ENCODE measurements around the gene TRMT61B. TPM values are rescaled to one million over a fixed set of nuclear protein-coding genes. Genes with fewer than 3 reads are reported as not detected.

The TRMT61B gene
- total RNA-seq = 14.9 and 17.5 TPM in 2 replicates

GRCh38 chr2:28870146-28870891, at the start of gene TRMT61B:
Gene TRMT61B, minus strand, starts transcription at chr2:28870309. Its CDS starts 32 bp downstream, at chr2:28870277.
- intact Hi-C loops (cut with micrococcal nuclease) = loop anchor here (1.0 to 10.0 kb wide), 14 partner anchors 24 to 1786 kb away; partner anchors contain the start of genes CCDC121, EIF2B4, GPN1 and IFT172

DNA sequence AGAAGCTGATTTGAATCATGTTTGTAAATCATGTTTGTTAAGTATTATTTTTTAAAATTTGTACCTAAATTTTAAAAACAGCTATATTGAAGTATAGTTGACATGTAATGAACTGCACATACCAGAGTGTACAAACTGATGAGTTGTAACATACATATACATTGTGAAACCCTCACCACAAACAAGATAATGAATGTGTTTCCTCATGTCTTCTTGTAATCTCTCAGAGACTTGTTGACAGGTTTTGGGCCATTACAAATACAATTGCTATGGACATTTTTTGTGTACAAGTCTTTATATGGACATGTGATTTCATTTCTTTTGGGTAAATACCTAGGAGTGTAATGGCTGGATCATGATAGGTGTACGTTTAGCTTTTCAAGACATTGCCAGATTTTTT, 45.8 kb upstream of the TRMT61B start:
- intact Hi-C loops (cut with micrococcal nuclease) = no loop called here

- intact Hi-C loops (cut with micrococcal nuclease) = no loop called here
Observed at GRCh38 chr2:28909655-28910353, 39.7 kb upstream of the TRMT61B start.

DNA sequence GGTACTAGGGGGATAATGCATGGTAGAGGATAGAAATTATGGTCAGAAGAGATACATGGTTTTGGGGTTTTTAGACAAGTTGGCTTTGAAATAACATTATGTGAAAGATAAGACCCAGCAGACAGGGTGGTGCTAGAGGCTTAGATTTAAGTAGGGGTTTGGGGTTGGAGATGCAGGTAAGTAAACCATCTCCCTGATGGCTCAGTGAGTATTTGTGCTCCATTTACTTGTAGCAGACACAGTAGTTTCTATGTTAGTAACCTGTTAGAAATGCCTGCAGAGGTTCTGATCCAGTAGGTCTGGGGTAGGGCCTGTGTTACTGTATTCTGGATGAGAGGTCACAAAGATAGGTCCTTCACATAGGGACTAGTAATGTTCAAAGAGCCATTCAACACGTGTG, 38.1 kb upstream of the TRMT61B start:
- intact Hi-C loops (cut with micrococcal nuclease) = no loop called here

- intact Hi-C loops (cut with micrococcal nuclease) = no loop called here
Observed at GRCh38 chr2:28906821-28907220, 36.7 kb upstream of the TRMT61B start.

DNA sequence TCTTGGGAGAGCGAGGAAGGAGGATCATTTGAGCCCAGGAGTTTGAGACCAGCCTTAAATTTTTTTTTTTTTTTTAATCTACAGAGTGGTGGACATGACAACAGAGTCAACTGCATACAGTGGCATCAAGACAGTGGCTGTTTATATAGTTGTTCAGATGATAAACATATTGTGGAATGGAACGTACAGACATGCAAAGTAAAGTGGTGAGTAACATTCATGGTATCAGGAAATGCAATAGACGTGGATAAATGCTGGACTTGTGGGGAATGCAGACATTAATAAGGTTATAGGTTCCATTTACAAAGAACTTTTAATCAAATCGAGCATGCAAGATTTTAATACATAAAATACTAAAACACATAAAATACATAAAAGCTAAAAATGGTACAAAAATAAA, 36.3 kb upstream of the TRMT61B start:
- intact Hi-C loops (cut with micrococcal nuclease) = no loop called here

GRCh38 chr2:28905533-28905932, 35.4 kb upstream of the TRMT61B start:
- intact Hi-C loops (cut with micrococcal nuclease) = no loop called here

- intact Hi-C loops (cut with micrococcal nuclease) = no loop called here
Observed at GRCh38 chr2:28904802-28905457, 34.8 kb upstream of the TRMT61B start.

- intact Hi-C loops (cut with micrococcal nuclease) = no loop called here
Observed at GRCh38 chr2:28904295-28904694, 34.2 kb upstream of the TRMT61B start.

DNA sequence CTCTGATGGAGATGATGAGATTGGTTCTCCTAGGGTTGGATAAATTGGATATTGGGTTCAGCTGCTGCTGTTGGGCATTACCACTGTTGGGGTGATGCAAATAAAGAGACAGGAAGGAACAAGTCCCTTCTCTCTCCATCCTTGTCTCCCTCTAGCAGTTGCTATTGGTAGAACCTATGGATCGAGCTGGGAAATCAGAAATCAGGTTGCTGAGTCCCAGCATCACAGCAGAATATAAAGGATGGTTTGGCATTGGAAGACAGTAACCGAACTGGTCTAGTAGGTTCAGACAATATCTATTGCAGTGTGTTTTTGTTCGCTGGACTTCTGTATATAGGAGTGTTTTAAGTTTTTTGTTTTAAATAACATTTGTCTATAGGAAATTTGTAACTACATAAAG, 32.5 kb upstream of the TRMT61B start:
- intact Hi-C loops (cut with micrococcal nuclease) = no loop called here

DNA sequence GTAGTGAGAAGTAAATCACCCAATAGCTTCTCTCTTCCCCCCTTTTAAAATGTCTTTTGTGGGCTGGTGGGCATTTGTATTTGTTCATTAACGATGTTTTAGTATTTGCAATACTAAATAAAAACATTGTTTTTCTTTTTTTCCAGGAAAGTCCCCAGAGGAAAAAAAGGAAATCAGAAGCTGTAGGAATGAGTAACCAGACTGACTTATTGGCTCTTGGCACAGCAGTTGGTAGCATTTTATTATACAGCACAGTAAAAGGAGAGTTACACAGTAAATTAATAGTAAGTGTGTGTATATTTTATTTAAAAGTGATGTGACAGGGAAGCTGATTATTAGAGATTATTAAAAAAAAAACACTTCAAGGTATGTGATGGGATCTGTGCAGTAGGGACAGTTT, 31.7 kb upstream of the TRMT61B start:
- intact Hi-C loops (cut with micrococcal nuclease) = no loop called here

- intact Hi-C loops (cut with micrococcal nuclease) = no loop called here
Observed at GRCh38 chr2:28901202-28901601, 31.1 kb upstream of the TRMT61B start.

DNA sequence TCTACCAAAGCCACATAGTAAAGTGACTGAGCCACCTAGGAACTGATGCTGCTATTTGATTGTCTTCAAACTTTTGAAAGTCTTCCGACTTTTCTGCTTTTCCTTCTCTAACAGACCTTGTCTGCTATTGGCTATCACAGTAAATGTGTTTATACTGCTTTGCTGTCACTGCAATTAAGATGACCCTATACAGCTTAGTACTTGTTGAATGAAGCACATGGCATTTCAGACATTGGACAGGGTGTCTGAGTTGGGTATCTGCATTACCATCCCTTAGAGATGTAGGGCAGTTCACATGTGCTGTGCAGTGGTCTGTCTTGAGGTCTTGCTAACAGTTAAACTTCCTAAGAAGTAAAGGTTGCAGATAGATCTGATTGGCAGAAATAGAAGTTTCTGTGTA, 27.9 kb upstream of the TRMT61B start:
- intact Hi-C loops (cut with micrococcal nuclease) = no loop called here

GRCh38 chr2:28896906-28897305, 26.8 kb upstream of the TRMT61B start:
- intact Hi-C loops (cut with micrococcal nuclease) = no loop called here

DNA sequence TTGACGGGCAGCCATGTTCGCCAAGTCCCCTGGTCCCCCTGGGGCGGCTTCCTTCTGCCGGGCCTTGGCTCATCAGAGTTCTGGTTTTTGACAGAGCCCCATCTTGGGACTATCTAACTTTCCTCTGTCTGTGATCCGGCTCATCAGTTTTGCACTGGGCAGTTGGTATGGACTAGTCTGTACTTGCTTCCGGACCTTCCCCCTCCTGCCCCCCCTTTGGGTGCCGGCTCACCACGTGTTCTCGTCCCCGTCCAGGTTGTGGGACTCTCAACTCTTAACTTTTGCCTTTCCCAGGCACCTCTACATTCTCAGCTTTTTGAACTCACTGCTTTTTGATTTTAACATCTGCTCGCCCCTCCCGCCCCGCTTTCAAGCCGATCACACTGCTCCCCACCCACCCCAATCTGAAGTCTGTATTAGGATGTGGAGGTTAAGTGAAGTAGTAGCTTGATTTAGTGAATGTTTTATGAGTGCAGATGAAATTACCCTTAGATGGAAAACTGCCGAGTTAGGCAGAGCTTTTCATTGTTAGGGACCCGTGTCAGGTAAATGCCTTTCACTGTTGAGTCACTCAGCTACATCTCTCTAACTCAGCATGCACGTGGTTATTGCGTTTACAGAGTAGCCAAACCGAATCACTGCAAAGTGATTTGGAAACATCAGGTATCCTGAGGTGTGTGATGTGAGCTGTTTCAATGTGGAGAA, 25.2 kb upstream of the TRMT61B start:
- intact Hi-C loops (cut with micrococcal nuclease) = loop anchor here (2.0 kb wide), 2 partner anchors 119 to 505 kb away; no protein-coding TSS in a partner anchor

GRCh38 chr2:28894470-28895188, 24.5 kb upstream of the TRMT61B start, which contains the start of gene WDR43:
Gene WDR43, plus strand, starts transcription at chr2:28894667. Its CDS starts 32 bp downstream, at chr2:28894699.
- intact Hi-C loops (cut with micrococcal nuclease) = loop anchor here (1.0 to 5.0 kb wide), 11 partner anchors 24 to 1822 kb away; partner anchors contain the start of genes OST4, PPP1CB, SPDYA and TRMT61B

GRCh38 chr2:28893488-28893887, 23.4 kb upstream of the TRMT61B start:
- intact Hi-C loops (cut with micrococcal nuclease) = loop anchor here (5.0 kb wide), 1 partner anchor 1821 kb away; the partner anchor contains the start of gene OST4

DNA sequence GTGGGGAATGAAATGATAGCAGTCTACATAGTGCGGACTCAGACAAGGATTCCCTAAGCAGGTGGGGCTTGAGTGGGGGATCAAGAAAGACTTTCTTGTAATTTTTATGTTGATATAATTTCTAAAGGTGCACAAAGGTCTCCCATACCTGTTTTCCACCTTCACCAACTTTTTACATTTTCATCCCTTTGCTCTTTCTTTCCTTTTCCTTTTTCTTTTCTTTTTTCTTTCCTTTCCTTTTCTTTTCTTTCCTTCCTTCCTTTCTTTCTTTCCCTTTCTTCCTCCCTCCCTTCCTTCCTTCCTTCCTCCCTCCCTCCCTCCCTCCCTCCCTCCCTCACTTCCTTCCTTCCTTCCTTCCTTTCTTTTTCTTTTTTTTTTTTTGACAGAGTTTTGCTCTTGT, 10.1 kb upstream of the TRMT61B start:
- intact Hi-C loops (cut with micrococcal nuclease) = no loop called here

DNA sequence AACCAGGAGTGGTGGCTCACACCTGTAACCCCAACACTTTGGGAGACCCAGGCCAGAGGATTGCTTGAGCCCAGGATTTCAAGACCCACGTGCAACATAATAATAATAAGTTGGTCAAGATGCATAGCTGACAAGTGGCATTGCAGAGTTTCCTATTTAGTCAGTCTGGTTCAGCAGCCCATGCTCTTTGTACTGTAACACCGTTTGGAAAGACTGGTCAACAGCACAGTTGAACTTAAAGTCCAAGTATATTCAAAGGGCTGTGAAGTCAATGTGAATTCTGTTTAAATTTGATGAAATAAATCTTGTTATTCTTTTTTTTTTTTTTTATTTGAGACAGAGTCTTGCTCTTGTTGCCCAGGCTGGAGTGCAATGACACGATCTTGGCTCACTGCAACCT, 1.5 kb upstream of the TRMT61B start:
- intact Hi-C loops (cut with micrococcal nuclease) = loop anchor here (2.0 to 10.0 kb wide), 7 partner anchors 51 to 1787 kb away; partner anchors contain the start of genes CCDC121, EIF2B4, GPN1 and IFT172

DNA sequence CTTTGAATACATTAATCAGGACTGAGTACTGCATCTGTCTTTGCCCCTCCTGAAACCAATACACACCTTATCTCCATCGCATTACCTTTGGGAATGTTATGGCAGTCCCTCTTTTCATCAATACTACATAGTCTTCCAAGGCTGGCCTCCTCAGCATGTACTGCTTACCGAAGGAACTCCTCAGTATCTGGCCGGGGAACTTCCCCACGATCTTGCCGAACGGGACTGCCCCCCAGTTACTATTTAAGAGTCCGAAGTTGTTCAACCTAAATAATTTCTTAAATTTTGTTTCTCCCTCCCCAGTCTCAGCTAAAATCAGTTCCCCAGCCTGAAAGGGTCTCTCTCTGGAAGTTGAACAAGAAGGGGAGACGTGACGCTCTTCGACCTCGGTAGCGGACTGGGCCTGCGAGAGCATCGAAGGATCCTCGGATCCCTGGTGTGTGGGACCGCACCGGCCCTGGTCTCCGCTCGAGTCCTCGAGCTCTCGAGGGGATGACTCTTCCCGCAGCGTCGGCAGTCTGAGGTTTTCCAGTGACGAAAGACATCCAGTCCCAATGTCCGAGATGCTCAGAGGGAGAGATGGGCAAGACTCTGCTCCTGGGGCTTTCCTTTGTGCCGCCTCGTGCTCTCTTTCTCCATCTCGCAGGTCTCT, 489 bp downstream of the TRMT61B start:
- intact Hi-C loops (cut with micrococcal nuclease) = loop anchor here (1.0 to 10.0 kb wide), 14 partner anchors 25 to 1785 kb away; partner anchors contain the start of genes CCDC121, EIF2B4, GPN1 and IFT172

All from T-helper 1 cell treated with Interleukin-12 subunit alpha and Interleukin-12 subunit beta and Interleukin-4 antibody, amounts not matched to agents 30 ng/mL and 1 ng/mL, for 36 hours (primary cell).